HFF-Myc (cell line): ENCODE data around the gene PRSS38.

Experiments
- DNase-seq: peaks from one replicate; pipeline ENCODE4 v3.0.0-alpha.2; 2011; ENCODE audit warnings: low read depth; ENCODE audit errors: extremely low read depth
- H3K4me3 ChIP-seq: replicated peaks from 2 replicates; pipeline ENCODE4 v1.5.1; 2011; ENCODE audit warnings: low read depth, mild to moderate bottlenecking, control low read depth, low read length
- TF ChIP-seq, protein P1 (sequence below): IDR thresholded peaks from 2 replicates; pipeline ENCODE4 v1.5.1; 2012; ENCODE audit warnings: mild to moderate bottlenecking, low read depth, low read length, control low read depth; ENCODE audit errors: missing control alignments

Gene PRSS38

DNA sequence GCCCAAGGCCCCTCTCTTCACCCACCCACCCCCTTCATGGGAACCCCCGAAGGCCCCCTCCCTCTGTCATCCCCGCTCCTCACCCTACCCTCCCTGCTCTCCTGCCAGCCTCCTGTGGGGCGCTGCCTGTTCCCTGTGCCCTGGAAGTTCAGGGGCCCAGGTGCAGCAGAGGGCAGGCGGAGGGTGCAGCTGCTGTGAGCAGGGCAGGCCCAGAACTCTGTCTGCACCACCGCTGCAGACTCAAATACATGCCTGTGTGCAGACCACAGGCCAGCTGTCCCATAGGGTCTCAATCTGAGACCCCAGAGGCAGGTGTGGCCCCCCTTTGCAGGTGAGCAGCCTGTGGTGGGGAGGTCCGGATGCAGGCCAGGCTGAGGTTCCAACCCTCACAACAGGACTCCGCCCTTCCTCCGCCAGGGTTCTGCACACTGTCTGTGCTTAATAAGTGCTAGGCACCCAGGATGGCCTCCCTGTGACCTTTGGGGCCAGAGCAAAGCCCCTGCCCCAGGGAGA is 69.7 kb downstream of the PRSS38 start:
- H3K4me3 ChIP-seq: no peak overlapping the region
- no peak for DNase-seq
- TF ChIP-seq, protein P1, sequence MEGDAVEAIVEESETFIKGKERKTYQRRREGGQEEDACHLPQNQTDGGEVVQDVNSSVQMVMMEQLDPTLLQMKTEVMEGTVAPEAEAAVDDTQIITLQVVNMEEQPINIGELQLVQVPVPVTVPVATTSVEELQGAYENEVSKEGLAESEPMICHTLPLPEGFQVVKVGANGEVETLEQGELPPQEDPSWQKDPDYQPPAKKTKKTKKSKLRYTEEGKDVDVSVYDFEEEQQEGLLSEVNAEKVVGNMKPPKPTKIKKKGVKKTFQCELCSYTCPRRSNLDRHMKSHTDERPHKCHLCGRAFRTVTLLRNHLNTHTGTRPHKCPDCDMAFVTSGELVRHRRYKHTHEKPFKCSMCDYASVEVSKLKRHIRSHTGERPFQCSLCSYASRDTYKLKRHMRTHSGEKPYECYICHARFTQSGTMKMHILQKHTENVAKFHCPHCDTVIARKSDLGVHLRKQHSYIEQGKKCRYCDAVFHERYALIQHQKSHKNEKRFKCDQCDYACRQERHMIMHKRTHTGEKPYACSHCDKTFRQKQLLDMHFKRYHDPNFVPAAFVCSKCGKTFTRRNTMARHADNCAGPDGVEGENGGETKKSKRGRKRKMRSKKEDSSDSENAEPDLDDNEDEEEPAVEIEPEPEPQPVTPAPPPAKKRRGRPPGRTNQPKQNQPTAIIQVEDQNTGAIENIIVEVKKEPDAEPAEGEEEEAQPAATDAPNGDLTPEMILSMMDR: no peak

DNA sequence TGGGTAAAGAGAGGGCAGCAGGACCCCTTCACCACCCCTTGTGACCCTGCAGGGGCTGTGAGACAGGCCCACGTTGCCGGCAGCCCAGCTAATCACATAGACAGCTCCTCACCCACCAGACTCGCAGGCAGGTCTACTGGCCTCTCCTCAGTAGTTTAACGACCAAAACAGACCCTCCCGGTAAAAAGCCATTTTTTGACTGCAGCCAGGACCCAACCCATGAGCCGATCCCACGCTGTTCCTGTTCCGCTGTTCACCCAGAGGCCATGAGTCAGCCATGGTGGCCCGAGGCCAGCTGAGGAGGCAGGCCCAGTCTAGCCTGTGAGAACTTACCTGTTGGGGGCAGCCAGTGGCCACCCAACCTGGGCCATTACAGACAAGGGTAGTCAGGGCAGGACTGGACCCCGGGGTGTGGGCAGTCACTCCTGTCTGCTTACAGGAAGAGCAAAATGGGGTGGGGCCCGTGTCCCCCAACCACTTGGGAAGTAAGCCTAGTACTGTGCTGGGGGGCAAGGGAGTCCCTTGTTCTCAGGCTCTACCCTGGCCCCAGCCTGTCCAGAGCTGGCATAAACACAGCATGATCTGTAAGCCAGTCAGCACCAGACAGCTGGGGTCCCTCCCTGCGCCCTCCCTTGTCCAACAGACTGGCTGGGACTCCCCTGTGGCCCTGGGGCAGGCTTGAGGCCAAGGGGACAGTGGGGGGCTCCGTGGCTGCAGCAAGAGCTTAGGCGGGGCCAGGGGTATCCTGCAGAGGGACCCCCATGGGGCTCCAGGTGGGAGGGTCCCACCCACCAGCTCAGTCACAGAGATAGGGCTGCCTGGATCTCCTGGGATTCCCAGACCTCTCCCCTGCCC is 70.4 kb downstream of the PRSS38 start:
- TF ChIP-seq, protein P1: no peak
- no peak overlapping the region for H3K4me3 ChIP-seq
- DNase-seq: peak; percentile 38

DNA sequence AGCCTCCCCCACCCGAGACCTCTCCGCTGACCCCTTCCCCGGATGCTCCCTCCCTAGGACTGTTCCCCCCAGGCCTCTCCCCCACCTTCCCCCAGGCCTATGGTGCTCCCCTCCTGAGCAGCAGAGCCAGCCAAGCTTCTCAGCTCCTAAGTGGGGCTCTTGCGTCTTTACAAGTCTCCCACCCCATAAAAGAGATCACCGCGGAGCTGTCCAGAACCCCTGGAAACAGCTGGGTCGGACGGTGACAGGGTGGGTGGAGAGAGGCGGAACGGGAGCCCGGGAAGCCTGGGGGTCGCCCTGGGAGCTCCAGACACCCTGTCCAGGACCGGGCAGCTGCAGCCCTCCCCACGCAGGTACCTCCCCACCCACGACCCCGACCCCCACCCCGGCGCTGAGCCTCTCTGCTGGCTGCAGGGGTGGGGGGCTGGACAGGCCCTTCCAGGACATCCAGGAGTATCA is 71.1 kb downstream of the PRSS38 start:
- TF ChIP-seq, protein P1: no peak
- no peak overlapping the region for H3K4me3 ChIP-seq
- no peak for DNase-seq

DNA sequence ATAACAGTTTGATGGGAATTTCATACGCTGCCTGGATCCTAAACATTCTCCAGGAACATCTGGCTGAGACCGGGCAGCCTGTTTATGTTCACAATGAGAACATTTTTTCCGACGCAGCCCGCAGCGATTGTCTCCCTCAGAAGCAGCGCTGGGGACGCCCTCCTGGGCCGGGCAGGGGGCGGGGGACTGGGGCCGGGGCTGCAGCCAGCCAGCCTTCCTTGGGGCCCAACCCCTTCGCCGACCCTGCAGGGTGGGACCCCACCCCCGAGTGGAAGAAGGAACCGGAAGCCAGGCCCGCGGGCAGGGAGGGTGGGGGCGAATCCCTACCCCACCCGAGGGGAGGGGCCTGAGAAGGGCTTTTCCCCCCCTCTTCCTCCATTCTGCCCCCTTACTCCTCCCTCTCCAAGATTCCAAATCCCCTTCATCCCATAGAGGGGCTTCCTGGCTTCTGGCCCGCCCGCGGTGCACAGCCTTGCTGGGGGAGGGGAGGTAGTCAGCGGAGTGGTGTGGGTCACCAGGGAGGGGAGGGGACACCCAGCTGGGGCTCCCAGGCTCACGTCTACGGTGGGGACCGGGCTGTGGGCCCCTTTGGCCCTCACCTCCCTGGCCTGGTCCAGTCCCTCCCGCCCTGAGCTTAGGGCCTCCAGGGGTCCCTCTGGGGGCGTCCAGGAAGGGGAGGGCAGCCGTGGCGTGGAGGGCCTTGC is 71.7 kb downstream of the PRSS38 start:
- TF ChIP-seq, protein P1: no peak
- peak; percentile 51 for DNase-seq
- 0 out of 2 replicates have a peak overlapping the region, but pooled peaks have one; percentile 13 for H3K4me3 ChIP-seq

DNA sequence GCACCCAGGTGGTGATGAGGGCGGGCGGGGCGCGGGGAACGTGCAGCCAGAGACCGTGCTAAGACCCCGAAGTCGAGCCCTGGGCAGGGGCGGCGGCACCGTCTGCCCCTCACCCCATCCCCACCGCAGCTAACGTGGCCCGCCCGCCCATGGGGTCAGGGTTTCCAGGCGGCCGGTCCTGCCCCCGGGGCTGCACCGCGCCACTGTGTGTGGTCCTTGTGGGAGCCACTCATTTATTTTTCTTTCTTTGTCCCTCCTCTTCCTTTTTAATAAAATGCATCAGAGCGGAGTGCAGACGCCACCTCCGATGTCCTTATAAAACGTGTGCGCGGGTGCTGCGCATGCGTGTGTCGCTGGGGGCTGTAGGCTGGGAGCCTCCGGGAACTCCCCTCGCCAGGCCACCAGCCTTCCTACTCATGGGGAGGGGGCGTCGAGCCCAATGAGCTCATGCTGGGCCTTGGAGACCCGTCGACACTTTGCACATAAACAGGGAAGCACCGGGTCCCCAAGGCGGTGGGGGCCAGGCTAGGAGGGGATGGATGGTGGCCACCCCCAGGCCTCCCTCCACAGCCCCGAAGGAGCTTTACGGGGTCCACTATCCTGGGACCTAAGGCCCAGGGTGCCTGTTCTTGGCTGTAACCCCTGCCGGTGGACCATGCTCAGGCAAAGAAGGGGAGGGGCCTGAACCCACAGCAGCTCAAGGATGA is 72.4 kb downstream of the PRSS38 start:
- H3K4me3 ChIP-seq: 0 out of 2 replicates have a peak overlapping the region, but pooled peaks have one; percentile 13
- no peak for DNase-seq
- TF ChIP-seq, protein P1: no peak

DNA sequence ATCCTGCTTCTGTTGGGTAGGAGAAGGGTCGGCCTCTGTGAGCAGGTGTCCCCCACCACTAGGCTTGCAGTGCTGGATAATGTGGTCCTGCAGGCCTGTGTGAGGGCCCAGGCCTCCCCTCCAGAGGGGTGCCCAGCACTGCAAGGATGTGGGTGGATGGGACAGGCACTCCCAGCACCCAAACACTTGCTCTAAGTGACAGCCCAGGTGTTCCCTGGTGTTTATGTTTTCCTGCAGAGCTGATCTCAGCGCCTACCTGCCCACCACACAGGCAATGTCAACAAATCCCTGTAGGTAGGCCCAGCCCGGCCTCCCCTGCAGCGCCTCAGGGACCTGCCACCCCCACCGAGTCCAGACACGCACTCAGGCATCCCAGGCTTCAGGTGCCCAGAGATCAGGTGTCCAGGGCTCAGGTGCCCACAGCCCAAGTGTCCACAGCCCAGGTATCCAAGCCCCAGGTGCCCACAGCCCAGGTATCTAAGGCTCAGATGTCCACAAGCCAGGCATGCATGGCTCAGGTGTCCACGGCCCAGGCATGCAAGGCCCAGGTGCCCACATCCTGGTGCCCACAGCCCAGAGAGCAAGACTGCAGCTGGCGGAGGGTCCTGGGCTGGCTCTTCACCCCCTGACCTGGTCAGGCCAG is 73.0 kb downstream of the PRSS38 start:
- TF ChIP-seq, protein P1: no peak
- DNase-seq: no peak
- no peak overlapping the region for H3K4me3 ChIP-seq
